CD4-positive, alpha-beta T cell treated with Interleukin-2 at 100 ng/mL for 4 hours (primary cell): ENCODE measurements around the gene PTH1R.
"Not testable (repeated sequence)": the region's sequence is repeated elsewhere in the genome, so short reads cannot be mapped to it uniquely, and the experiment has no call there.

Experiments
- DNase-seq: peaks from one replicate; pipeline ENCODE4 v3.0.0-alpha.2; 2020; ENCODE audit warnings: low spot score

The PTH1R gene

DNA sequence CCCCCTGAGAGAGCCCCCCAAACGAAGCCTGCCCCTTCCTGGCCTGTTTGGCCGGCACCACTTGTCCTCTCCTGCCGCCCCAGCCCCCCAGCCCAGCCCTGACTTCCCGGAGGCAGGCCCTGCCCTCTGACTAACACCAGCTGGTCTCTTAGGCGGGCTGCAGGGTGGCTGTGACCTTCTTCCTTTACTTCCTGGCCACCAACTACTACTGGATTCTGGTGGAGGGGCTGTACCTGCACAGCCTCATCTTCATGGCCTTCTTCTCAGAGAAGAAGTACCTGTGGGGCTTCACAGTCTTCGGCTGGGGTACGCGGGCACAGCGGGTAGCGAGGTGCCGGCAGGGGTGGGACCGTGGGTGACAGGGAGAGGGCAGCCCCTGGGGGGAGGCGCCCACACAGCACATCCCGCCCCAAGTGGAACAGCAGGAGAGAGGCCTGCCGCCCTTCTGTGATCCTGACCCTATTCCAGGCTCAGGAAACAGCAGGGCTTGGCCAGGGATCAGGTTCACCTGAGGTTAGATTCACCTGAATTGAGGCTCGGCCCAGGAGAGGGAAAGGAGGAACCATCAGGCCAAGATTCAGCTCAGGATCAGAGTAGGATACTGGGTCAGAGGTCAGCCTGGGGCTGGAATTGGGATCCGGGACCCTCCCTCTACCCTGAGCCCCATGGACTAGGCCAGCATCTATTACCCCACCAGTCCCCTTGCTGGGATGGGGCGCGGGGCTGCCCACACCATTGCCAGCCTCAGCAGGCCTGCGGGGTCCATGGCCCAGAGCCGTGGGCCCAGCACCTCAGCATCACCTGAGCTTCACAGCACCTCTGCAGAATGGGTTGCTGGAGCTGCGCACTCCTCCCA is 21.9 kb downstream of the PTH1R start:
- DNase-seq, result no peak

GRCh38 chr3:46900007-46900292 is 22.4 kb downstream of the PTH1R start:
- no peak for DNase-seq

DNA sequence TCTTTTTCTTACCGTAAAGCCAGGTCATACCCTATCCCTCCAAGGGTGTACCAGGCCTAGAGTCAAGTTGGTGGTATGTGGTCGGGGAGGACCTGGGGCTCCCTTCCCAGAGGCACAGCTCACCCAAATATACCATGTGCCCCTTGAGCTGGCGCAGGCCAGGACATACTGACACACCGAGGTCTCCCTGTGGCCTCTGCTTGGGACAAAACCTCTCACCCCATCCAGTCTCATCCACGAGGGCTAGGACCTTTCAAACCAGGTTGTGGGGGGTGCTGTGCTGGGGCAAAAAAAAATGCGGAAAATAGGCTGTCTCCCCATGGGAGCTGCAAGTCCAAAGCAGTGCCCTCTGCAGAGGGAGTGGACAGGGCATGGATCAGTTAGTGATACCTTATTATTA is 22.8 kb downstream of the PTH1R start:
- DNase-seq, result no peak

DNA sequence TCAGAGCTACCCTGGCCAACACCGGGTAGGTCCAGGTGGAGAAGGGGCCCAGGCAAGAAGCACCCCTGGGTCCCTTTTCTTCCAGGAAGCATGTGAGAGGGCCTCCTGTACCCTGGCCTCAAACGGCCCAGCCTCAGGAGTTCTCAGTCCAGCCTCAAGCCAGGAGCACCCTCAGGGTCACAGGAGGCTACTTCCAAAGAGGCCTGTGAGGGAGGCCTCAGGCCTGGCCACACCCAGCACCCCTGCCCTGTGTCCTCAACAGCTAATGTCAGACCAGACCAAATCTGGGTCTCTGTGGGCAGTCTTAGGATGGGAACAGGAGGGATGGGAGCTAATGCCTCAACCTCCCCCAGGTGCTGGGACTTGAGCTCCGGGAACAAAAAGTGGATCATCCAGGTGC is 23.5 kb downstream of the PTH1R start:
- no peak for DNase-seq

DNA sequence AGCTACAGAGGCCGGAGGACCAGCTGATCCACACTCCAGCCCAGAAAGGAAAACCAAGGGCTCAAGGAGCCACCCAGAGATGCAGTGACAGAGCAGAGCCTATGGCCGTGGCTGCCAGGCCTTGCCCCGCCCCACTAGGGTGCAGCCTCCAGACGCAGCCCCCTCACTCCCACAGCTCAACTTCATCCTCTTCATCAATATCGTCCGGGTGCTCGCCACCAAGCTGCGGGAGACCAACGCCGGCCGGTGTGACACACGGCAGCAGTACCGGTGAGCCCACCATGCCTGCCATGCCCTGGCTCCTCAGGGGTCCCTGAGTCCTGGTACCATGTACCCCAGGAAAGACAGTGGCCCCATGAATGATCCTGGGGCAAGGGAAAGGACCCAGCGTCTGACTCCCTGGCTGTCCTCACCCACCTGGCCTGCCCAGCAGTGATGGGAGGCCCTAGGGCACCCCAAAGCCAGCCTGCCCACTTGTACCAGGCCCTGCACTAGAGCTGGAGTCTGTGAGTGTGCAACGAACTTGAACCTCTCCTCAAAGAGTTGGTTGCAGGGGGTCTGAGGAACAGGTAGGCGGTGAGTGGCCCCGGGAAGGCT is 24.2 kb downstream of the PTH1R start:
- DNase-seq, result no peak

- no peak for DNase-seq
Measured at GRCh38 chr3:46902188-46902631, 24.7 kb downstream of the PTH1R start.

DNA sequence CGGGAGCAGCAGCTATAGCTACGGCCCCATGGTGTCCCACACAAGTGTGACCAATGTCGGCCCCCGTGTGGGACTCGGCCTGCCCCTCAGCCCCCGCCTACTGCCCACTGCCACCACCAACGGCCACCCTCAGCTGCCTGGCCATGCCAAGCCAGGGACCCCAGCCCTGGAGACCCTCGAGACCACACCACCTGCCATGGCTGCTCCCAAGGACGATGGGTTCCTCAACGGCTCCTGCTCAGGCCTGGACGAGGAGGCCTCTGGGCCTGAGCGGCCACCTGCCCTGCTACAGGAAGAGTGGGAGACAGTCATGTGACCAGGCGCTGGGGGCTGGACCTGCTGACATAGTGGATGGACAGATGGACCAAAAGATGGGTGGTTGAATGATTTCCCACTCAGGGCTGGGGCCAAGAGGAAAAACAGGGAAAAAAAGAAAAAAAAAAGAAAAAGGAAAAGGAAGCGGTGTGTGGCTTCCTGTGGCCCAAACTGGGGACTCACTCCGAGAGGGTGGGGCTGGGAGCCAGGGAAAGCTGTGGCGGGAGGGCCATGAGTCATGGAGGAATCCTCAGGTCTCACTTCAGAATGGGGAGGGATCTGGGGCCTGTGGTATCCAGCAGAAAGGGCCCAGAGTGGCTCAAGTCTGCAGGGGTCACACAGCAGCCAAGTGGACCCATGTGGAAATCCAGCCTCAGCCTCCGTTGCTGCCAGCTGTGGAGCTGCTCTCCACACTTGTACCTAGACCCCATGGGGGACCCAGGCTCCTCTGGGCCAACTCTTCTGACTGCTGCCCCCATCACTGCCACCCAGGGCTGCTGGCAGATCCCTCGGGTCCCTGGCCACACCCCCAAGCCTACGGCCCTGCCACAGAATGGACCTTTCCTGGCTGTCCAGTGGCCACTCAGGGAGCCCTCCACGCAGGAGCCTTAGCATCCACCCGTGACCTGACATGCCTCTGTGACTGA is 26.1 kb downstream of the PTH1R start:
- no peak for DNase-seq

GRCh38 chr3:46904303-46905212 is 27.0 kb downstream of the PTH1R start:
- DNase-seq, result no peak

DNA sequence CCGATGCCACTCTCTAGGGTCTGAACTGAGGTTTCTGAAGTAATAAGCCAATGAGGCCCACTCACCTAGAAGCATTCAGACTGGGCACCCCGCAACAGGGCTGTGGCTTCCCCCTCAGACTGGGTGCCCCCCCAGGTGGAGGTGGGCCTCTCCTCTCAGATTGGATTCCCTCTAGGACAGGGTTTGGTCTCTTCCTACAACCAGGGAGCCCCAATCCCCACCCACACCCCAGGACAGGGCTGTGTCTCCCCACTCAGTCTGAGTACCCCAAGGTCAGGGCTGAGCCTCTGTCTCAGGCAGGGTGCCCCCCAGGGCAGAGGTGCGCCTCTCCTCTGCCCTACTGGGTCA is 27.7 kb downstream of the PTH1R start:
- DNase-seq, result no peak

DNA sequence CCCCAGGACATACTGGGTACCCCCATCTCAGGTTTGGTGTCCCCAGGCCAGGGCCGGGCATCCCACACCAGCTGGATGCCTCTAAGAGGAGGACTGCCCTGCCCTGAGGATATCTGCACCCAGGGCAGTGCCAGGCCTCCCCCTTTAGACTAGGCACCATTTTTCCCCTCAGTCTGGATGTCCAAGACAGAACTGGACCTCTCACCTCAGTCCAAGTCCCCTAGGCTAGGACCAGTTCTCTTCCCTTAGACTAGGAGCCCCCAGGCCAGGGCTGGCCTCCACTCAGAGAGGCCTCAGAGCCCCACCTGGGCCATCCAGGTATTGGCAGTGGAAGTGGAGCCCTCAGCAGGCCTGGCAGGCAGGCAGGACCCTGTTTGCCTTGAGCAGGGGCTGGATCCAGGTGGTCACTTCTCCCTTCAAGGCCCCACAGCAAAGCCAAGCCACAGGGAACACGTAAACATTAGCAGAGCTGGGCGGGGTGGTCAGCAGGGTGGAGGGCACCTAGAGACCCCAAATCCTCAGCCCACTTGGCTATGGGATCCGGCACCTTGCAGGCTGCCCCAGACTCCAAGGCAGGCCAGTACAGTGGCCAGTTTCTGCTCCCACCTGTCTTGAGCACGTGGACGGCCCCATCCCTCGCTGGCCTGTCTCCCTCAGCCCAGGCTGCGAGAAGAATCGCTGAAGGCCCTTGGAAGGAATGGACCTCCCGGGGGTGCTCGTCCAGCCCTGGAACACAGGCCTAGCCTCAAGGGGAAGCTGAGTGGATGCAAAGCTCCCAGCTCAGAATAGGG is 28.3 kb downstream of the PTH1R start:
- no peak for DNase-seq

DNA sequence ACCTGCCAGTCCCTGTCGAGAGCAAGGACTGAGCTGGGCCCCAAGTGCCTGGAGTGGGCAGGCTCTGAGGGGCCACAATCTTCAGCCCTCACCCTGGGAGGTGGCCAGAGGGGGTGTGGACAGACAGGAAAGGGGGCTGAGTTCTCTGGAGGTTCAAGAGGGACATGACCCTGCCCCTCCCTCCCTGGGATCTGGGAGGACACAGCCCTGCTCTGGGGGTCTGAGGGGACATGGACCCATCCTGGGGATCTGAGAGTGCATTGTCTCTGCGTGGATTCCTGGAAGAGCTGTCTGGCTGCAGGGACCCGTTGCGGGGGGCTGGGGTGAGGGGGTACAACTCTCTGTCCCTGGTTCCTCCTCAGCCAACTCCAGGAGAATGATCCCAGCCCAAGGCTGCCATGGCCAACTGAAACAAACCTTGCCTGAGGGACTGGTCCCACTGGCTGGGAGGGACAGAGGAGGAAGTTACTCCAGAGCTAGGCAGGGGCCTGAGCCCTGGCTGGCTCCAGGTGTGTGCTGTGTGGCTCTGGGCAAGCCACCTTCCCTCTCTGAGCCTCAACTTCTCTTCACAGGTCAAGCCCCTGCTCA is 29.0 kb downstream of the PTH1R start:
- DNase-seq, result no peak

- no peak for DNase-seq
Measured at GRCh38 chr3:46907271-46907670, 29.8 kb downstream of the PTH1R start.

DNA sequence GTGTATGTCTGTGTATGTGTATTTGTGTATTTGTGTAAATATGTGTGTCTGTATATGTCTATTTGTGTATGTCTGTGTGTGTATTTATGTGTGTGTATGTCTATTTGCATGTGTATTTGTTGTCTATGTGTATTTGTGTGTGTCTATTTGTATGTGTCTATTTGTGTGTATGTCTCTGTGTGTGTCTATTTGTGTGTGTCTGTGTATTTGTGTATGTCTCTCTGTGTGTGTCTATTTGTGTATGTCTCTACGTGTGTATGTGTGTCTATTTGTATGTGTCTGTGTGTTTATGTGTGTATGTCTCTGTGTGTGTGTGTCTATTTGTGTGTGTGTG is 30.4 kb downstream of the PTH1R start:
- DNase-seq, result no peak

- DNase-seq, result no peak
Measured at GRCh38 chr3:46908294-46908985, 30.9 kb downstream of the PTH1R start.

GRCh38 chr3:46908986-46909534 is 31.5 kb downstream of the PTH1R start:
- DNase-seq, result no peak

DNA sequence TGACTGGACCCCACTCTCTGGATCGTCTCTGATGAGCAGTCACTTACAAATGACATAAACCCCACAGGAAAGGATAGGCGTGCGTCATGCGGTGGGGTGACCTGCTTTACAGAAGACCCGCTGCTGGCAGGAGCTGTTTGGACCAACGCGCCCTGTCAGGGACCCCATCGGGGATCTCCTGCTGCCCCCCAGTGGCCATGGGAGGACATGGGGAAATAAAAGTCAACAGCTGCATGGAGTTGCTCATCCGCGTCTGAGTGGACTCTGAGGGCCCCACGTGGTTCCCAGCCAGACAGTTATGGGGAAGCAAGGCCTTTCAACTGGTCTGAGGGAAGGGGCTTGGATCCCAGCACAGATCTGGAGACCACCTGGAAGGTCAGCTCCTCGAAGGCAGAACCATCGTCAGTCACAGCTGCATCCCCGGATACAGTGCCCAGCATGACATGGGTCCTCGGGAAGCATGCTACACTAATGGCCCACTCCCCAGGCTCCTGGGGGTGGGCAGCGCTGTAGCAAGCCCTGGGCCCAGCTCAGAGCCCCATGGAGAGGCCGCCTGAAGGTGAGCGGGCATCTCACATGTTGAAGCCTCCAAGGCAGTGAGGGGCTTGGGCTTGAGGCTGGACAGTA is 32.1 kb downstream of the PTH1R start:
- DNase-seq, result peak; percentile 81

DNA sequence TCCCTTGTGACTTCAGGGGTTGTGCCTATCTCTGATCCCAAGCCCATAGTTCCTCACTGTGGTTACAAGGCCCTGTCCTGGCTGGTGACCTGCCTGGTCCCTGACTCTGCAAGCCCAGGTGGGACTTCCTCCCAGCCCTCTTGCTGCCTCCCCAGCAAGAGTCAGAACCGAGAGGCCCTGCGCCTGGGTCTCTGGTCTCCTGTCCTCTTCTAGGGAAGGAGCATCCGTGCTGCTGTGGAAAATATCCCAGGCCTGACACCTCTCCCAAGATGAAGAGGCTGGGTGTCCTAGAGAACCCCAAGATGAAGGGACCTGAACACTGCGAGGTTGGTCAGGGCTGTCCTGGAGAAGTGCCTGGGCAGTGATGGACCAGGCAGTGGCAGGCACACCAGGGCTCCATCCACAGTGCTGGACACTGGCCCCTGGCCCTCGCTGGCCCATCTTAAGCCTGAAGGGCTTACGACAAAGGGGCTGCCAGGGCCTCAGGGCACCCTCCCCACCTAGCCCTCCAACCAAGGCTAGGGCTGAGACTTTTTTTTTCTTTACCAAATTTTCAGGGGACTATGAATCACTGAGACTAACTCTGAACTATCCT is 32.7 kb downstream of the PTH1R start:
- DNase-seq, result no peak

DNA sequence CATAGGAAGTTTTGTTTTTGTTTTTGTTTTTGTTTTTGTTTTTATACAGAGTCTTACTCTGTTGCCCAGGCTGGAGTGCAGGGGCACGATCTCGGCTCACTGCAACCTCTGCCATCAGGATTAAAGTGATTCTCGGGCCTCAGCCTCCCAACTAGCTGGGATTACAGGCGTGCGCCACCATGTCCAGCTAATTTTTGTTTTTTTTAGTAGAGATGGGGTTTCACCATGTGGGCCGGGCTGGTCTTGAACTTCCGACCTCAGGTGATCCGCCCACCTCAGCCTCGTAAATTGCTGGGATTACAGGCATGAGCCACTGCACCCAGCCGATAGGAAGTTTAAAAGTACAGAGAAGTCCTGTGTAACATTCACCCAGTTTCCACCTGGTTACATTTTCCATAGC is 33.4 kb downstream of the PTH1R start:
- DNase-seq, result not testable (repeated sequence)

GRCh38 chr3:46912986-46913385 is 35.5 kb downstream of the PTH1R start:
- DNase-seq, result no peak
